ENCODE results near the gene TBC1D3I.
"Not testable (repeated sequence)": the region's sequence is repeated elsewhere in the genome, so short reads cannot be mapped to it uniquely, and the experiment has no call there.

DNA sequence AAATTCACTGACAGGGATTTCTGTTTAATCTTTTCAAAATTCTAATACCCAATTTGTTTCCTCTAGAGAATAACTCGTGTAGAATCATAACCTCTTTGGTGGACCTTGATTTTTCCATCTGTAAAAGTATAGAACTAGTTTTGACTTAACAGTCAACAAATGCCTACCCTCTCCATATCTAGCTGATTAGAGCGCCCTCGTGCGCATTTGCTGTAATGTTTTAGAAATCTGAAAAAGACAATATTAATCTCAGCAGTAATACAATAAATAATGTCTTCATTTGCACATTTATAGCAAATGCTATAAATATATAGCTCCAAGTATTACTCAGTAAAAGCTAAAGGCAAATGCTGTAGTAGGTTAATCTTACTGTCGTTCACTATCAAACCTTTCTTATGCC is 34.7 kb downstream of the TBC1D3I start:
- not testable (repeated sequence) for TF ChIP-seq FOXA1 (IDR thresholded peaks at IDR 0.05); TARDBP (IDR thresholded peaks at IDR 0.05); FOXM1 (IDR thresholded peaks at IDR 0.05; ENCODE audit: borderline replicate concordance); HDGF (IDR thresholded peaks at IDR 0.05; ENCODE audit: borderline replicate concordance)
